Endothelial cell of umbilical vein (primary cell): ENCODE results near the gene RAB3D. TPM values are rescaled to one million over a fixed set of nuclear protein-coding genes. Genes with fewer than 3 reads are reported as not detected.
A peak's percentile ranks its signal among the peaks of the same experiment; 100 is the strongest.

Experiments used
- BruUV-seq: library from RNA; stranded (reverse); fragments of 400-500 nt; replicated peaks from 2 replicates; lab custom pipeline; 2021; lab: Mats Ljungman, UMichigan
- CTCF ChIA-PET: fragments of 300-600, 350-600 bp; sonication (Branson Sonifier 250); formaldehyde crosslinking; loops from one replicate; lab custom pipeline; 2021; ENCODE audit warnings: antibody characterized with exemption, inconsistent platforms; lab: Charles Lee
- POLR2A ChIA-PET: fragments of 300-600, 350-600 bp; sonication (Branson Sonifier 250); formaldehyde crosslinking; loops from one replicate; lab custom pipeline; 2021; ENCODE audit warnings: antibody characterized with exemption, inconsistent platforms; lab: Charles Lee
- DNase-seq: peaks from one replicate; pipeline ENCODE4 v3.0.0-alpha.2; 2011; ENCODE audit warnings: low read depth, low spot score
- FAIRE-seq: peaks from 2 replicates; lab custom pipeline; 2011; peaks lifted over from hg19 to GRCh38; lab: Jason Lieb, UNC
- H2AFZ ChIP-seq: 2 replicates; pipeline ENCODE4 v1.6.0; 2012; ENCODE audit warnings: low read depth, low read length, control low read depth, inconsistent platforms
- H3K27ac ChIP-seq: 2 replicates; pipeline ENCODE4 v1.5.1; 2011; ENCODE audit warnings: low read depth, mild to moderate bottlenecking, control low read depth, low read length, moderate library complexity; ENCODE audit not compliant: insufficient read depth
- H3K27me3 ChIP-seq, 2 experiments: 2 replicates each; pipeline versions ENCODE4 v1.6.0 to v1.6.1; 2011; ENCODE audit warnings: low read length in 2 of 2, mixed read lengths in 1 of 2; ENCODE audit not compliant: control insufficient read depth in 2 of 2, insufficient read depth in 2 of 2
- H3K36me3 ChIP-seq, 2 experiments: 2 replicates in 1 of 2; 3 replicates in 1 of 2; pipeline ENCODE4 v1.5.1; 2011; ENCODE audit warnings: low read length in 2 of 2, mild to moderate bottlenecking in 1 of 2, moderate library complexity in 1 of 2; ENCODE audit not compliant: control insufficient read depth in 2 of 2, insufficient read depth in 2 of 2; ENCODE audit errors: extremely low read depth in 1 of 2
- H3K4me1 ChIP-seq: 3 replicates; pipeline ENCODE4 v1.5.1; 2011; ENCODE audit warnings: mild to moderate bottlenecking, low read length; ENCODE audit not compliant: control insufficient read depth, insufficient read depth; ENCODE audit errors: extremely low read depth
- H3K4me2 ChIP-seq: 2 replicates; pipeline ENCODE4 v1.6.1; 2011; ENCODE audit warnings: low read length, control low read depth, mixed read lengths; ENCODE audit not compliant: insufficient read depth
- H3K4me3 ChIP-seq, 3 experiments: fragments of 200-600 bp in 1 of 3; sonication (generic), shearing (Covaris generic) in 1 of 3; replicated peaks in 1 of 3; 2 replicates each; pipeline ENCODE4 v1.5.1; 2011 to 2016; ENCODE audit warnings: control low read depth in 3 of 3, low read length in 3 of 3, mild to moderate bottlenecking in 2 of 3, inconsistent platforms in 1 of 3, low read depth in 1 of 3, moderate library complexity in 1 of 3; ENCODE audit not compliant: insufficient read depth in 1 of 3
- H3K79me2 ChIP-seq: 2 replicates; pipeline ENCODE4 v1.6.0; 2012; ENCODE audit warnings: low read length, inconsistent platforms; ENCODE audit not compliant: control insufficient read depth, insufficient read depth
- H3K9ac ChIP-seq: replicated peaks from 2 replicates; pipeline ENCODE3; 2011; ENCODE audit warnings: low read length, control low read depth; ENCODE audit not compliant: insufficient read depth; ENCODE audit errors: extremely low read depth
- H3K9me1 ChIP-seq: replicated peaks from 3 replicates; pipeline ENCODE4 v1.6.0; 2011; ENCODE audit warnings: mild to moderate bottlenecking, low read length; ENCODE audit not compliant: control insufficient read depth, insufficient read depth; ENCODE audit errors: extremely low read depth
- H3K9me3 ChIP-seq: replicated peaks from 2 replicates; pipeline ENCODE4 v1.5.1; 2012; ENCODE audit warnings: low read length, inconsistent platforms; ENCODE audit not compliant: control insufficient read depth, insufficient read depth
- H4K20me1 ChIP-seq: replicated peaks from 2 replicates; pipeline ENCODE3; 2011; ENCODE audit warnings: mild to moderate bottlenecking, low read length; ENCODE audit not compliant: control insufficient read depth, insufficient read depth; ENCODE audit errors: extremely low read depth
- EZH2 ChIP-seq: IDR thresholded peaks from 2 replicates; pipeline ENCODE4 v1.6.1; 2012; ENCODE audit warnings: borderline replicate concordance, low read depth, mild to moderate bottlenecking, moderate library complexity, low read length, inconsistent platforms; ENCODE audit not compliant: severe bottlenecking
- FOS ChIP-seq: IDR thresholded peaks from 2 replicates; pipeline ENCODE4 v1.6.1; 2011; ENCODE audit warnings: mild to moderate bottlenecking, low read length, moderate library complexity, borderline replicate concordance; ENCODE audit not compliant: insufficient read depth
- GATA2 ChIP-seq: IDR thresholded peaks from 2 replicates; pipeline ENCODE4 v1.7.0; 2011; ENCODE audit warnings: low read depth, mild to moderate bottlenecking, moderate library complexity, mixed read lengths, low read length; ENCODE audit not compliant: insufficient read length, insufficient read depth
- MYC ChIP-seq: IDR thresholded peaks from one replicate; pipeline ENCODE4 v1.6.1; 2011; ENCODE audit warnings: mild to moderate bottlenecking, low read depth, low read length
- dilution Hi-C: fragments of 300-500 bp; cut with MboI; formaldehyde crosslinking; loops from one replicate; pipeline ENCODE4 v1.15.0; 2019; ENCODE audit warnings: low sequenced_read_pairs; ENCODE audit not compliant: extremely low pct_ligation_motif_present
- intact Hi-C: fragments of 100-400 bp; cut with micrococcal nuclease; formaldehyde crosslinking; loops from one replicate; pipeline ENCODE4 v1.10.0; 2022
- polyA plus RNA-seq, 4 experiments: library from polyadenylated mRNA; depleted of rRNA in 3 of 4; stranded (reverse) in 3 of 4; unstranded in 1 of 4; fragments of >200 nt; gene quantifications; 2 replicates each; pipeline versions ENCODE4 v1.2.1 to v1.2.3, GENCODE V29; 2011 to 2012; ENCODE audit warnings: missing spikeins in 1 of 4
- total RNA-seq: library from RNA; stranded (reverse); gene quantifications from 2 replicates; pipeline ENCODE4 v1.2.3, GENCODE V29; 2021
- TF ChIP-seq, protein P1 (sequence below), 2 donors: IDR thresholded peaks; 1 replicate in 1 of 2; 2 replicates in 1 of 2; pipeline ENCODE4 v1.5.1; 2011; ENCODE audit warnings: low read length in 2 of 2, mild to moderate bottlenecking in 2 of 2, moderate library complexity in 2 of 2, control low read depth in 1 of 2, inconsistent platforms in 1 of 2, low read depth in 1 of 2; ENCODE audit not compliant: insufficient read depth in 1 of 2; ENCODE audit errors: extremely low read depth in 1 of 2

Gene RAB3D
- total and polyA plus RNA-seq, 2 donors (not counting 3 experiments of a cell fraction or from before 2014, with no cell fraction given), result 35.4 to 48.2 TPM

DNA sequence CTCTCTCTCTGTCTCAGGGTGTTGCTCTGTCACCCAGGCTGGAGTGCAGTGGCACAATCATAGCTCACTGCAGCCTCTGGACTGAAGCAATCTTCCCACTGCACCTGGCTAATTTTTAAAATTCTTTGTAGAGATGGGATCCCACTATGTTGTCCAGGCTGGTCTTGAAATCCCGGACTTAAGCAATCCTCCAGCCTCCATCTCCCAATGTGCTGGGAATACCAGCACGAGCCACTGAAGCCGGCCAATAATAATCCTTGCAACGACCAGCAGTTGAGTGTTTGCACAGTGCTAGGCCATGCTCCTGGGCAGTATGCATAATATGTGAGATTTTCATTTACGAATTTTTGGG is 45.3 kb upstream of the RAB3D start:
- intact Hi-C loops, result loop anchor here (2.0 to 5.0 kb wide), 2 partner anchors 22 to 38 kb away; no protein-coding TSS in a partner anchor
- no peak overlapping the region for H2AFZ ChIP-seq
- H3K4me1 ChIP-seq, result peaks cover 19% of the 10 kb centered on the region
- POLR2A ChIA-PET, result interaction anchor here (1.2 kb wide), 1 partner anchor 10 kb away, joined by 4 read pairs; the partner anchor contains the start of gene SWSAP1
- dilution Hi-C loops, result no loop called here
- no peak overlapping the region for H3K4me3 ChIP-seq
- CTCF ChIA-PET, result interaction anchor here (2.1 to 5.5 kb wide), 2 partner anchors 91 to 98 kb away, joined by 12 to 55 read pairs; no protein-coding TSS in a partner anchor
- no peak for TF ChIP-seq MYC
- no peaks in the 10 kb centered on the region for H4K20me1 ChIP-seq
- no peaks in the 10 kb centered on the region for H3K27me3 ChIP-seq
- FAIRE-seq (no peak), DNase-seq (no peak)
- no TSS peak for BruUV-seq
- no peak overlapping the region for H3K4me2 ChIP-seq
- no peak overlapping the region for H3K27ac ChIP-seq
- H3K79me2 ChIP-seq, result peaks cover 4% of the 10 kb centered on the region
- H3K36me3 ChIP-seq, result no peaks in the 10 kb centered on the region
- H3K9me3 ChIP-seq, result no peaks in the 10 kb centered on the region
- no peaks in the 10 kb centered on the region for H3K9me1 ChIP-seq
- no peak overlapping the region for H3K9ac ChIP-seq

DNA sequence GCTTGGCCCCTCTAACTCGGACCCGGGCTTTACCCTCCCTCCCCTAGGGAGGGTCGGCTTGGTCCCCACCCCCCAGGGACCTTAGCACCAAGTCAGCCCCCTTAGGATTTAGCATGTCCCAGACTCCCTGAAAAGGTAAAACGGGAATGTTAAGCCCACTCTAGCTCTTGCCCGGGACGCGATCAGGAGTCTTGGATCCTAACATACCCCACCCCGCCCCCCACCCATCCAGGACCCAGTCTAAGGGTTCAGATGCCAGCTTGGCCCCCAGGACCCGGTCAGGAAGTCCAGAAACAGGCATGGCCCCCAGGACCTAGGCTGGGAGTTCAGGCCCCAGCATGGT is 44.2 kb upstream of the RAB3D start:
- dilution Hi-C loops (no loop called here), intact Hi-C loops (loop anchor here (2.0 to 5.0 kb wide), 2 partner anchors 23 to 39 kb away; no protein-coding TSS in a partner anchor)
- no TSS peak for BruUV-seq
- Histone ChIP-seq H2AFZ (peak overlapping the region; percentile 23), H3K4me3 (peak overlapping the region; percentile 7 to 46 (median 35)), H3K27ac (no peak overlapping the region), H3K36me3 (no peaks in the 10 kb centered on the region), H3K4me1 (peaks cover 22% of the 10 kb centered on the region), H3K27me3 (no peaks in the 10 kb centered on the region), H3K9ac (no peak overlapping the region), H3K79me2 (peaks cover 4% of the 10 kb centered on the region), H3K9me3 (no peaks in the 10 kb centered on the region), H3K9me1 (no peaks in the 10 kb centered on the region), H3K4me2 (peak overlapping the region; percentile 67), H4K20me1 (no peaks in the 10 kb centered on the region)
- CTCF ChIA-PET, result interaction anchor here (0.9 to 5.5 kb wide), 14 partner anchors 8 to 99 kb away, joined by 3 to 55 read pairs (median 6); partner anchors contain the start of genes CCDC159, ODAD3, PRKCSH and RAB3D
- TF ChIP-seq, protein P1, sequence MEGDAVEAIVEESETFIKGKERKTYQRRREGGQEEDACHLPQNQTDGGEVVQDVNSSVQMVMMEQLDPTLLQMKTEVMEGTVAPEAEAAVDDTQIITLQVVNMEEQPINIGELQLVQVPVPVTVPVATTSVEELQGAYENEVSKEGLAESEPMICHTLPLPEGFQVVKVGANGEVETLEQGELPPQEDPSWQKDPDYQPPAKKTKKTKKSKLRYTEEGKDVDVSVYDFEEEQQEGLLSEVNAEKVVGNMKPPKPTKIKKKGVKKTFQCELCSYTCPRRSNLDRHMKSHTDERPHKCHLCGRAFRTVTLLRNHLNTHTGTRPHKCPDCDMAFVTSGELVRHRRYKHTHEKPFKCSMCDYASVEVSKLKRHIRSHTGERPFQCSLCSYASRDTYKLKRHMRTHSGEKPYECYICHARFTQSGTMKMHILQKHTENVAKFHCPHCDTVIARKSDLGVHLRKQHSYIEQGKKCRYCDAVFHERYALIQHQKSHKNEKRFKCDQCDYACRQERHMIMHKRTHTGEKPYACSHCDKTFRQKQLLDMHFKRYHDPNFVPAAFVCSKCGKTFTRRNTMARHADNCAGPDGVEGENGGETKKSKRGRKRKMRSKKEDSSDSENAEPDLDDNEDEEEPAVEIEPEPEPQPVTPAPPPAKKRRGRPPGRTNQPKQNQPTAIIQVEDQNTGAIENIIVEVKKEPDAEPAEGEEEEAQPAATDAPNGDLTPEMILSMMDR (IDR thresholded peaks at IDR 0.05; ENCODE audit: extremely low read depth in 1 of 2, insufficient read depth in 1 of 2, low read depth in 1 of 2, low read length in 2 of 2), result no peak
- TF ChIP-seq FOS (no peak), MYC (no peak), GATA2 (no peak), EZH2 (no peak)
- FAIRE-seq (peak; percentile 33), DNase-seq (peak; percentile 17)
- POLR2A ChIA-PET, result interaction anchor here (0.8 to 1.2 kb wide), 2 partner anchors 9 to 68 kb away, joined by 4 to 6 read pairs; partner anchors contain the start of gene SWSAP1
